ENCODE results near the gene ABCD4.
A peak's percentile ranks its signal among the peaks of the same experiment; 100 is the strongest.
"Not testable (repeated sequence)": the region's sequence is repeated elsewhere in the genome, so short reads cannot be mapped to it uniquely, and the experiment has no call there.

ABCD4 gene

GRCh38 chr14:74278080-74278479, 24.7 kb downstream of the ABCD4 start:
- ATAC-seq: no peak
- H3K4me1 Mint-ChIP-seq: peaks cover 11% of the 10 kb centered on the region
- H3K4me3 Mint-ChIP-seq: no peak overlapping the region
- no peaks in the 10 kb centered on the region for H3K27me3 Mint-ChIP-seq
- DNase-seq: no peak
- no peak overlapping the region for H3K27ac Mint-ChIP-seq
- H3K9me3 Mint-ChIP-seq: peaks cover 0 to 7% of the 10 kb centered on the region in 2 donors

DNA sequence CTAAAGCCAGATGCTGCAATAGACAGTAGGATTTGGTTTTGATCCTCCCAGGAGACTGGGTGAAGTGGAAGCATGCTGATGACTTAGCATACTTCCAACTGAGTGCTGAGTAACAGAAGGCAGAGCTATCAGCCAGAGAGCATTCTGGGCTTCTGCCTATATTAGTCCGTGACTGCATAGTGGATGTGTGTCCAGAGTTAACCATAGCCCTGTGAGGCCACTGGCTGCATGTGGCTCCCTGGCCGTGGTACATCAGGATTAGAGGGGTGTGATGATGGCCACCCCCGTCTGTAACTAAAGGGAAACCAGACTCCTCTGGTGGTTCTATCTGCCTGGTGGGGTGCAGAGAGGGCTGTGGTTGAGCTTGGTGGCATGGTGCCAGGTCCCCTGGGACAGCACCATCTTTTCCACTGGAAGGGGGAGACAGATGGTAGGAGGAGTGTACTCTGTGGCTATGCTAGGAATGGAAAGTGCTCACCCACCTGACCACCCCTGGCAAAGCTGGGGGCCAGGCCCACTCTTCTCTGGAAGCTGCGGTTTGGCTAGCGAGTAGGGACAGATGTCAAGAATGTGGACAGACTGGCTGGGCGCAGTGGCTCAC, 27.4 kb downstream of the ABCD4 start:
- Mint-ChIP-seq H3K27me3 (peaks cover 17% of the 10 kb centered on the region), H3K4me3 (no peak overlapping the region), H3K9me3 (no peaks in the 10 kb centered on the region), H3K4me1 (peaks cover 11% of the 10 kb centered on the region), H3K27ac (peak overlapping the region in 1 of 2 donors; percentile 15)
- ATAC-seq: peak; percentile 26
- DNase-seq: no peak

GRCh38 chr14:74271365-74271764, 31.4 kb downstream of the ABCD4 start:
- H3K27ac Mint-ChIP-seq: no peak overlapping the region

GRCh38 chr14:74270382-74271177, 32.2 kb downstream of the ABCD4 start:
- H3K4me3 Mint-ChIP-seq, H3K9me3 Mint-ChIP-seq, ATAC-seq, H3K27ac Mint-ChIP-seq, DNase-seq, H3K4me1 Mint-ChIP-seq: not testable (repeated sequence)
- peaks cover 24% of the 10 kb centered on the region for H3K27me3 Mint-ChIP-seq

More at GRCh38 chr14:74271365-74271764, 31.4 kb downstream of the ABCD4 start:
- Mint-ChIP-seq H3K4me1 (peaks cover 11% of the 10 kb centered on the region), H3K4me3 (no peak overlapping the region), H3K9me3 (no peaks in the 10 kb centered on the region), H3K27me3 (peaks cover 24% of the 10 kb centered on the region)
- ATAC-seq: no peak
- no peak for DNase-seq

DNA sequence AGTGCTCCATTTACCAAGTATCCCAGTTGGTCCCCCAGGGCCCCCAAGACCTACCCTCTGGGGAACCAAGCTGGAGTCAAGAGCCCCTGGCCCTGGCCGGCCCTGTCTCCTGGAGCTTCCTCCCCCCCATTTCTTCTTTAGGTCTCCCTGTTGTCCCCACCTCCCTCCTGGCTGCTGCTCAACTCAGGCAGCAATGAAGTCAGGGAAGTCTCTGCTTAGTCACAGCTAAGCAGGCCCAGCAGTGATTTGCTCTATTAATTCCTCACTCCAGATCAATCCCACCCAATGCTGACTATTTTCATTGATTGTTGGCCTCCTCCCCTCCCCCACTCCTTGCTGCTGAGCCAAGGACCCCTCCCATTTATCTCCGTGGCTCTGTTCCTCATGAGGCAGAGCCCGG, 35.1 kb downstream of the ABCD4 start:
- Mint-ChIP-seq H3K27ac (no peak overlapping the region), H3K4me1 (no peaks in the 10 kb centered on the region), H3K4me3 (no peak overlapping the region), H3K9me3 (no peaks in the 10 kb centered on the region), H3K27me3 (peaks cover 24% of the 10 kb centered on the region)
- no peak for ATAC-seq
- DNase-seq: no peak

- H3K4me1 Mint-ChIP-seq: no peaks in the 10 kb centered on the region
- no peaks in the 10 kb centered on the region for H3K9me3 Mint-ChIP-seq
- H3K27ac Mint-ChIP-seq: peak overlapping the region in 1 of 2 donors; percentile 31
- H3K27me3 Mint-ChIP-seq: peaks cover 7% of the 10 kb centered on the region
- DNase-seq (no peak), ATAC-seq (no peak)
- H3K4me3 Mint-ChIP-seq: no peak overlapping the region
These were observed 37.3 kb downstream of the ABCD4 start for GRCh38 chr14:74265301-74265965.

- Mint-ChIP-seq H3K9me3 (no peaks in the 10 kb centered on the region), H3K27me3 (peaks cover 14% of the 10 kb centered on the region), H3K4me3 (no peak overlapping the region), H3K27ac (no peak overlapping the region), H3K4me1 (no peaks in the 10 kb centered on the region)
- ATAC-seq: no peak
- DNase-seq: no peak
These were observed 38.8 kb downstream of the ABCD4 start for GRCh38 chr14:74263921-74264320.

DNA sequence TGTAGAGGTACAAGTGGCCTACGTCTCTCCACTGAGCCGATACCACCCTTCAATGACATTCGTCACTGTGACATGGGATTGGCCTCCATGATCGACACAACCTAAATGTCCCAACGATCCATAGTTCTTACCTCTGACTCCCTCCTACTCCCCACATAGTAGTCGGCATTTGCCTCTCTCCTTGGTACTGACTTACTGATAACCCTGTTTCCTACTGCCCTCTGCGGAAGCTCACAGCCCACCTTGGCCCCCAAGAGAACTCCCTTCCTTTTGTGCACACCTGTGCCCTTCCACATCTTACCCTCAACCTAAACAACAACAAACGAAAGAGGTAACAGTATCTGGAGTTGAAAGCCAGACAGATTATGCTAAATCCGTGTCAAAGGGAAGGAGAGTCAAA, 39.6 kb downstream of the ABCD4 start:
- DNase-seq (no peak), ATAC-seq (no peak)
- Mint-ChIP-seq H3K4me3 (no peak overlapping the region), H3K27ac (no peak overlapping the region), H3K27me3 (peaks cover 20% of the 10 kb centered on the region), H3K4me1 (no peaks in the 10 kb centered on the region), H3K9me3 (no peaks in the 10 kb centered on the region)

GRCh38 chr14:74262076-74262475, 40.7 kb downstream of the ABCD4 start:
- H3K27ac Mint-ChIP-seq: no peak overlapping the region
- no peak overlapping the region for H3K4me3 Mint-ChIP-seq
- H3K4me1 Mint-ChIP-seq: peaks cover 3% of the 10 kb centered on the region

GRCh38 chr14:74261288-74261687, 41.4 kb downstream of the ABCD4 start:
- H3K27ac Mint-ChIP-seq: no peak overlapping the region
- ATAC-seq (no peak), DNase-seq (no peak)
- no peaks in the 10 kb centered on the region for H3K9me3 Mint-ChIP-seq
- H3K4me1 Mint-ChIP-seq: peaks cover 7% of the 10 kb centered on the region
- peaks cover 14% of the 10 kb centered on the region for H3K27me3 Mint-ChIP-seq
- H3K4me3 Mint-ChIP-seq: no peak overlapping the region

More at GRCh38 chr14:74262076-74262475, 40.7 kb downstream of the ABCD4 start:
- Mint-ChIP-seq H3K9me3 (no peaks in the 10 kb centered on the region), H3K27me3 (peaks cover 14% of the 10 kb centered on the region)
- ATAC-seq (no peak), DNase-seq (no peak)

DNA sequence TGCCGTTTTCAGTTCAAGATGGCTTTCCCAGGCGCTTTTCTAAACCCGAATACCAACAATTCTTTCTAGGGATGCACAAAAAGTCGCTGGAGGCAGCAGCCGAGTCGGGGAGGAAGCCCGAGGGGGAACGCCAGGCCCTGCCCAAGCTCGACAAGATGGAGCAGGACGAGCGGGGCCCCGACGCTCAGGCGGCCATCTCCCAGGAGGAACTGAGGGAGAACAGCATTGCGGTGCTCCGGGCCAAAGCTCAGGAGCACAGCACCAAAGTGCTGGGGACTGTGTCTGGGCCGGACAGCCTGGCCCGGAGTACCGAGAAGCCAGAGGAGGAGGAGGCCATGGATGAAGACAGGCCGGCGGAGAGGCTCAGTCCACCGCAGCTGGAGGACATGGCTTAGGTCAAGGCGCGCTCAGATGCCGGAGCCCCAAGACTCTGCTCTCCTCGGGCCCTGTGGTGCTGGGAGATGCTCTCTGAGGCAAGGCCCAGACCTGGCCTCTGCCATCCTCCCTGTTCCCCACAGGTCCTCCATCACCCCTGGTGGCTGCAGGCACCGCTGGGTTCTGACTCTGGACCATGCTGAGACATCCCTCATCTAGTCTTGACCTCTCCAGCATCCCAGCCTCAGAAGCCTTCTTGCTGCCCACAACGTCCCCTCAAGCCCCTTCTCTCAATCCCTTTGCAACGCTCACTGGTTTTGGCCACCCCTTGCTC, 42.1 kb downstream of the ABCD4 start:
- peaks cover 7% of the 10 kb centered on the region for H3K4me1 Mint-ChIP-seq
- H3K4me3 Mint-ChIP-seq: no peak overlapping the region
- DNase-seq (no peak), ATAC-seq (no peak)
- H3K9me3 Mint-ChIP-seq: no peaks in the 10 kb centered on the region
- H3K27ac Mint-ChIP-seq: no peak overlapping the region
- H3K27me3 Mint-ChIP-seq: peaks cover 14% of the 10 kb centered on the region

DNA sequence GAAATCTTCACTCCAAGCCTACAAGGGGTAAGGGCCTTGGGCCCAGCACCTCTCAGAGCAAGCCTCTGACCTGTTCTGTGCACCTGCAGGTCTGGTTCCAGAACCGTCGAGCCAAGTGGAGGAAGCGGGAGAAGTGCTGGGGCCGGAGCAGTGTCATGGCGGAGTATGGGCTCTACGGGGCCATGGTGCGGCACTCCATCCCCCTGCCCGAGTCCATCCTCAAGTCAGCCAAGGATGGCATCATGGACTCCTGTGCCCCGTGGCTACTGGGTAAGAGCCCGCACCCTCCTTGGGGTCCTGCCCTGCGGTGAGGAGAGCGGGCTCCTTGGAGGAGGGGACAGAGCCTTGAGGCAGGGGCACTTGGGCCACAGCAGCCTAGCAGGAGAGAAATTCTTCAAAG, 43.2 kb downstream of the ABCD4 start:
- Mint-ChIP-seq H3K4me3 (no peak overlapping the region), H3K27ac (peak overlapping the region in 1 of 2 donors; percentile 9), H3K4me1 (peaks cover 7% of the 10 kb centered on the region), H3K27me3 (peaks cover 14% of the 10 kb centered on the region), H3K9me3 (no peaks in the 10 kb centered on the region)
- DNase-seq (no peak), ATAC-seq (no peak)

- Mint-ChIP-seq H3K27me3 (peaks cover 20% of the 10 kb centered on the region), H3K4me1 (peaks cover 7% of the 10 kb centered on the region), H3K4me3 (peak overlapping the region in 1 of 2 donors; percentile 36), H3K9me3 (no peaks in the 10 kb centered on the region), H3K27ac (no peak overlapping the region)
- ATAC-seq (no peak), DNase-seq (no peak)
These were observed 44.0 kb downstream of the ABCD4 start for GRCh38 chr14:74258764-74259035.

DNA sequence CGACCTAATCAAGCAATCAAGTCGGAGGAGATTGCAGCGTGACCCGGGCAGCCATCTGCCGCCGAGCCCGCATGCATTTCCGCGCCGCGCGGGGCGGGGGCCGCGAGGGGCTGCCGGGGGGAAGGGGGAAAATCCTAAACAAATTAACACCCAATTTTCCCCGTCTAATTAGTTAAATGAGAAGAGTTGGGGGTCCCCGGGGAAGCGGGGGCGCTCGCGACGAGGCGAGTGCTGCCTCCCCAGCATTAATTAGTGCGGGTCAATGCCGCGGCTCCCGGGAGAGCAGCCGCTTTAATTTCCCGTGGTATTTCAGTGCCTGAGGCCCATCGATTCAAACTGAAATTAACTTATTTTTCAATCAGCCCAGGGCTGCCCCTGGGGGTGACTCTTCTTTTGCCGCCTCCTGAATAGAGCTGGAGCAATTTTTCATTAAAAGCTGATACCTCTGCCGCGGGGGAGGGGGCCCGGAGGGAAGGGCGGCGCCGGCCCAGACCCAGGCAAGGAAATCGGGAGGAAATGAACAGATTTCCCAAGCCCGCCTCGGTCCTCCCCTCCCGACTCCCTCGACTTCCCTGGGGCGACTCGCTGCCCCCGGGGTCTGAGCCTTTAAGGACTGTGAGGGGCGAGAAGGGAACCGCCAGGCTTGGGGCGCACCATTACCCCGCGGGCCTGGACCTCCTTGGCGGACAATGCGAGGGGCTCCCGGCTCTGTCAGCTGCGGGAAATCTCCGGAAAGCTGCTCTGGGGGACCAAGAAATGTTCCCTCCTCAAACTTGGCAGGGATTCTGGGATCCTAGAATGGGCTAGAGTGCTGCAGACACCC, 44.6 kb downstream of the ABCD4 start:
- no peak for DNase-seq
- Mint-ChIP-seq H3K27me3 (peaks cover 25% of the 10 kb centered on the region), H3K4me3 (peak overlapping the region; percentile 79 to 83), H3K9me3 (no peaks in the 10 kb centered on the region), H3K27ac (peak overlapping the region; percentile 67 to 87), H3K4me1 (peaks cover 7% of the 10 kb centered on the region)
- ATAC-seq: no peak
